ENCODE data around the gene CDH4. TPM values are rescaled to one million over a fixed set of nuclear protein-coding genes. Genes with fewer than 3 reads are reported as not detected.

The CDH4 gene
- total and polyA plus RNA-seq, 2 of the 8 experiments (the other 6 are each of a cell fraction or from before 2014, with no cell fraction given), result 4.3 to 7.9 TPM

DNA sequence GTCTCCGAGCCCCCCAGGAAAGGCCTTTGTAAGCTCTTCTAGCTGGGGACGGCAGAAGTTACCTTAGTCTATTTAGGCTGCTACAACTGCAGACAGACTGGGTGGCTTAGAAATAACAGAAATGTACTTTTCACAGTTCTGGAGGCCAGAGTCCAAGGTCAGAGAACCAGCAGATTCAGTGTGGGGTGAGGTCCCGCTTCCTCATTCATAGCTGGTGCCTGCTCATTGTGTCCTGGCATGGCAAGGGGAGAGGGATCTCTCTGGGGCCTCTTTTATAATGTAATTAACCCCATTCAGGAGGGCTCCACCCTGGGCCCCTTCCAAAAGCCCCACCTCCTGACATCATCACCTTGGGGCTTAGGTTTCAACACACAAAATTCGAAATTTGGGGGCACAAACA is 315.1 kb downstream of the CDH4 start (continued):
- no peak for TF ChIP-seq TCF12 (IDR thresholded peaks at IDR 0.05; ENCODE audit: low read depth, low read length)
- no peak for TF ChIP-seq NRF1 (IDR thresholded peaks at IDR 0.05; ENCODE audit: low read depth, low read length)
- no peak for TF ChIP-seq RFX5 (IDR thresholded peaks at IDR 0.05; ENCODE audit: borderline replicate concordance, low read depth, low read length)
- TF ChIP-seq CHD7 (IDR thresholded peaks at IDR 0.05; ENCODE audit: insufficient replicate concordance, low read length), result no peak
- TF ChIP-seq ASH2L (IDR thresholded peaks at IDR 0.05; ENCODE audit: low read length), result no peak
- TF ChIP-seq SP1 (IDR thresholded peaks at IDR 0.05; ENCODE audit: low read depth, low read length), result no peak
- TF ChIP-seq SAP30 (IDR thresholded peaks at IDR 0.05; ENCODE audit: insufficient read depth, insufficient replicate concordance, low read length), result no peak
- no peak for TF ChIP-seq CTBP2 (IDR thresholded peaks at IDR 0.05; ENCODE audit: borderline replicate concordance, insufficient read depth, insufficient read length, low read length)
- no peak for TF ChIP-seq POU5F1 (IDR thresholded peaks at IDR 0.05; ENCODE audit: low read depth, low read length)

Data from H1 (cell line).